Esophagus squamous epithelium (tissue), 5 donors: ENCODE data around the gene ZBTB24. TPM values are rescaled to one million over a fixed set of nuclear protein-coding genes. Genes with fewer than 3 reads are reported as not detected.

ENCODE experiments used
- DNase-seq: peaks from one replicate; lab custom pipeline; 2025; lab: John Stamatoyannopoulos, UW
- H3K27ac ChIP-seq, 4 donors: fragments of 200-600 bp; sonication (generic); one replicate each; pipeline ENCODE4 v1.5.1; 2016 to 2019; ENCODE audit warnings: mild to moderate bottlenecking in 1 of 4
- H3K27me3 ChIP-seq, 4 donors: fragments of 200-600 bp; sonication (generic); 1 replicate in 3 of 4; 2 replicates in 1 of 4; pipeline versions ENCODE4 v1.5.1 to v1.6.0; 2017 to 2021; ENCODE audit warnings: antibody characterized with exemption in 1 of 4
- H3K36me3 ChIP-seq, 3 donors: fragments of 200-600 bp; sonication (generic); one replicate each; pipeline ENCODE4 v1.5.1; 2016 to 2019
- H3K4me1 ChIP-seq, 3 donors: fragments of 200-600 bp; sonication (generic); one replicate each; pipeline ENCODE4 v1.5.1; 2017 to 2019
- H3K4me3 ChIP-seq, 4 donors: fragments of 200-600 bp; sonication (generic); 1 replicate in 3 of 4; 2 replicates in 1 of 4; pipeline ENCODE4 v1.5.1; 2016 to 2019; ENCODE audit warnings: mild to moderate bottlenecking in 2 of 4, moderate library complexity in 1 of 4
- H3K9me3 ChIP-seq, 3 donors: fragments of 200-600 bp; sonication (generic); one replicate each; pipeline ENCODE4 v1.5.1; 2016 to 2019
- CTCF ChIP-seq, 6 experiments: fragments of 450-650 bp in 4 of 6; fragments of 200-600 bp in 2 of 6; sonication (generic) in 2 of 6; IDR thresholded peaks; one replicate each; pipeline ENCODE4 v1.5.1; 2016 to 2019; ENCODE audit warnings: antibody characterized with exemption in 6 of 6, mild to moderate bottlenecking in 4 of 6, moderate library complexity in 4 of 6
- POLR2A ChIP-seq, 4 donors: fragments of 450-650 bp; IDR thresholded peaks; one replicate each; pipeline ENCODE4 v1.6.1; 2017; ENCODE audit warnings: antibody characterized with exemption in 4 of 4, mild to moderate bottlenecking in 4 of 4, moderate library complexity in 3 of 4
- WGBS, 2 donors: methylation state at CpG; one replicate each; pipeline ENCODE4 v1.1.5; 2018; 5-methylcytosine and 5-hydroxymethylcytosine counted together
- intact Hi-C: fragments of 100-400 bp; cut with DNase I; formaldehyde crosslinking; loops from one replicate; pipeline ENCODE4 v1.15.0; 2022
- total RNA-seq, 4 donors: library from RNA; depleted of rRNA; stranded (reverse); fragments of >200 nt; gene quantifications; one replicate each; pipeline ENCODE4 v1.1.0, GENCODE V29; 2016
- donor health status: DM: yes; HTN: yes; CAD: no.

ZBTB24 gene
- total RNA-seq, 4 donors from 2014 or later = 3.9 to 8.4 (median 7.0) TPM

GRCh38 chr6:109469591-109470189, 13.3 kb downstream of the ZBTB24 start:
- no peaks in the 10 kb centered on the region for H3K4me1 ChIP-seq
- TF ChIP-seq POLR2A (IDR thresholded peaks at IDR 0.05) = no peak
- TF ChIP-seq CTCF (IDR thresholded peaks at IDR 0.05) = no peak
- H3K9me3 ChIP-seq = no peaks in the 10 kb centered on the region
- no peak overlapping the region for H3K4me3 ChIP-seq
- no peak overlapping the region for H3K27ac ChIP-seq
- WGBS, 2 donors = 89 to 90% methylated on average over 5 of the region's 5 CpGs
- H3K27me3 ChIP-seq = no peaks in the 10 kb centered on the region
- no peak for DNase-seq
- intact Hi-C loops = no loop called here
- H3K36me3 ChIP-seq = peaks cover 0 to 100% (median 34%) of the 10 kb centered on the region in 3 donors

- no peak for DNase-seq
- no peaks in the 10 kb centered on the region for H3K9me3 ChIP-seq
- TF ChIP-seq CTCF (IDR thresholded peaks at IDR 0.05) = no peak
- TF ChIP-seq POLR2A (IDR thresholded peaks at IDR 0.05) = no peak
- H3K36me3 ChIP-seq = peaks cover 0 to 98% (median 32%) of the 10 kb centered on the region in 3 donors
- intact Hi-C loops = no loop called here
- no peak overlapping the region for H3K27ac ChIP-seq
- H3K4me3 ChIP-seq = no peak overlapping the region
- 80 to 82% methylated on average over 6 of the region's 6 CpGs for WGBS, 2 donors
- no peaks in the 10 kb centered on the region for H3K4me1 ChIP-seq
- no peaks in the 10 kb centered on the region for H3K27me3 ChIP-seq
Observed at GRCh38 chr6:109467696-109468095, 15.3 kb downstream of the ZBTB24 start.

- Histone ChIP-seq H3K36me3 (peaks cover 0 to 98% (median 25%) of the 10 kb centered on the region in 3 donors), H3K4me1 (peaks cover 0 to 10% (median 0%) of the 10 kb centered on the region in 3 donors), H3K9me3 (no peaks in the 10 kb centered on the region), H3K27ac (no peak overlapping the region), H3K27me3 (no peaks in the 10 kb centered on the region), H3K4me3 (no peak overlapping the region)
- intact Hi-C loops = no loop called here
- no peak for TF ChIP-seq POLR2A (IDR thresholded peaks at IDR 0.05)
- TF ChIP-seq CTCF (IDR thresholded peaks at IDR 0.05) = no peak
- no peak for DNase-seq
- 79 to 85% methylated on average over 7 of the region's 7 CpGs for WGBS, 2 donors
Observed at GRCh38 chr6:109466212-109466923, 16.7 kb downstream of the ZBTB24 start.

GRCh38 chr6:109465772-109466171, 17.2 kb downstream of the ZBTB24 start:
- peaks cover 0 to 11% (median 0%) of the 10 kb centered on the region in 3 donors for H3K4me1 ChIP-seq
- no peaks in the 10 kb centered on the region for H3K9me3 ChIP-seq
- H3K4me3 ChIP-seq = no peak overlapping the region
- H3K36me3 ChIP-seq = peaks cover 0 to 96% (median 23%) of the 10 kb centered on the region in 3 donors
- H3K27ac ChIP-seq = no peak overlapping the region
- intact Hi-C loops = no loop called here
- TF ChIP-seq CTCF (IDR thresholded peaks at IDR 0.05) = no peak
- no peak for TF ChIP-seq POLR2A (IDR thresholded peaks at IDR 0.05)
- DNase-seq = no peak
- WGBS, 2 donors = 74 to 84% methylated on average over 6 to 7 of the region's 7 CpGs
- no peaks in the 10 kb centered on the region for H3K27me3 ChIP-seq
